Stimulated activated CD4-positive, alpha-beta T cell treated with anti-CD3 and anti-CD28 coated beads, Interleukin-2, amount 100 ng/mL, for 24 hours (primary cell): Measurements from ENCODE around the gene LEPROT.
"Not testable (repeated sequence)": the region's sequence is repeated elsewhere in the genome, so short reads cannot be mapped to it uniquely, and the experiment has no call there.

ENCODE experiments used
- DNase-seq, 2 donors: peaks; one replicate each; pipeline ENCODE4 v3.0.0-alpha.2; 2020

LEPROT gene

DNA sequence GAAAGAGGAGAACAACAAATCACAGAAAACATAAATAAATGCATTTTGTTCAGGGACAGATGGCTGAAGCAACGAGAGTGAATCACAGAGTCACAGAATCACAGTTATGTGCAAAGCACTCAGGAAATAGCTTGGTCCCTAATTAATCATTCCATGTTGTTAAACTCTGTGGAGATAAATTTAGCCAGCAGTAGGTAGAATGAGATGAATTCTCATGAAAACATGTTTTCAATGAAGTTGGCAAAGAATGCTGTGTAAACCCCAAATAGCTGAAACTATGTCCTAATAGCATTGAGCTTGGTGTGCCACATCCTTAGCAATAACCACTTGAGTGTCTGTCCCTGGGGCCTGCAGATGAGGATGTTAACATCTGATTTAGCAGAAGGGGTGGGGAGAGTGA is 20.4 kb downstream of the LEPROT start:
- DNase-seq: no peak

DNA sequence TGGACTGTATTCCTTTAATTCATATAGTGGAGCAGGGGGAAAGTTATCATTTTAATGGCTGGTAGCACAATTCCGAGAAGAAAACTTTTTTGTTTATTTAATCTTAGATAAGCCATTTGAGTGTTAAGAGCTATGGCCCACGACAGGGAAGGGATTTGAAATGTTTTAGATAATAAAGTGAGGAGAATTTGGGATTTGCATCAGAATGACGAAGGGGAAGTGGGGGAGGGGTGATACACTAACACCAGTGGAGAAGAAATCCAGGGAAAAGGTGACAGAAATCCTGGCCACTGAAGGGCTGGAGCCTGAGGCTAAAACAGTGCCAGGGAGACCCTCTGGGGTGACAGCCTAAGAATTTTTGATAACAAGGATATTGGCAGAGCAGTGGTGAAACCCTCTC is 21.0 kb downstream of the LEPROT start:
- no peak for DNase-seq

DNA sequence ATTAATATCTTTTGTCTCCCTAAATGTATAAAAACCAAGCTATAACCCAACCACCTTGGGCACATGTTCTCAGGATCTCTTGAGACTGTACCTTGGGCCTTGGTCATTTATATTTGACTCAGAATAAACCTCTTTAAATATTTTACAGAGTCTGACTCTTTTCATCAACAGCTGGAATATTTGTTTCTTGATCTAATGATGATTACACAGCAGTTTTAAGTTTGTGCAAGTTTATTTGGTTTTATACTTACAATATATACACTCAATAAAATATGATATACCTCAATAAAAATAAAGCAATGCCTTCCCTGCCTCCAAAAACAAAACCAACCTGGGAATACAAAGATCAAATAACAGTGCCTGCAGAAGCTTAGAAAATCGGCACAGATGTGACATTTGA is 22.0 kb downstream of the LEPROT start:
- DNase-seq: no peak

DNA sequence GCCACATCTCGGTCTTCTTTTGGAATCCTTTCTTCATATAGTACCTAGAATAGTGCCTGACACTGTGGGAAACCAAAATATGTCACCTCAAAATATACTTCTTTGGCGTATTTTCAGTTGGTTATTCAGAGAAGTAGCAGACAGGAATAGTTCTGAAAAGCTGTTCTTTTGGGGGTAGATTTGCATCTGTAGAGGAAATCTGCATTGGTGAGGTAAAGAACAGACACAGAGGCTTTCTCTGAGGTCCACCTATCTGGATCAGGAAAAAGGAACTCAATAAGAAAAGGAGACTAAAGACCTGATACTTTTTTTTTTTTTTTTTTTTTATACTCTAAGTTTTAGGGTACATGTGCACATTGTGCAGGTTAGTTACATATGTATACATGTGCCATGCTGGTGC is 23.2 kb downstream of the LEPROT start:
- no peak for DNase-seq

DNA sequence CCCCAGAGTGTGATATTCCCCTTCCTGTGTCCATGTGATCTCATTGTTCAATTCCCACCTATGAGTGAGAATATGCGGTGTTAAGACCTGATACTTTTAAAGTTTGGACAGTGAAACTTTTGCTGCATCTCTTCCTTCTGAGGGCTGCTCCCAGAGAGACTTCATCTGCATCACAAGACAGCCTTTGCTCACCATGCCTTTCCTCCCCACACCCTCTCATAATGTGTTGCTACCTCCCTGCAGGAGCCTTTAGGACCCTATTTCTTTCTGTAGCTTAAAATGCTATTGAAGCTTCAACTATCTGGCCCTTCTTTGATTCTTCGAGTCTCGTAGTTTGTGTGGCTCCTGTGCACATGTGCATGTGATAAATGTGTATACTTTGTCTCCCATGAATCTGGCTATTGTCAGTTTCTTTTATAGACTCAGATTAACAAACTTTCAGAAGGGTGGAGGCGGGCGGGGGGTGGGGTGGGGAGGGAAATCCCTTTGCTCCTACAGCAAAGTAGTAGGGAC is 23.7 kb downstream of the LEPROT start:
- DNase-seq: no peak

DNA sequence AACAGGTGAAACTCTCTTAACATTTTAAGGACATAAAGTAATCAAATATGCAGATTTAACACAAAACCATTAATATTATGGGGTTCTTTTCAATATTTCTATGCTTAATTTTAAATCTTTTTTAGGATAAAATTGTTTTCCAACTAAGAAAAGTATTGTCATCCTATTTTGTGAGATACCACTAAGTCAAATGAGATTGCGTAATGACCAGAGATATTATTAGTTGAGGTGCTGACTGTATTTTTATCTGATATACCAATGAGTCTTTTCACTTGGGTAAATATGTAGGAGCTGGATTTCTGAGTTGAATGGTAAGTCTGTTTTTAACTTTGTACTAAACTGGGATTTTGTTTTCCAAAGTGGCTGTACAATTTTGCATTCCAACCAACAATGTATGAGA is 25.4 kb downstream of the LEPROT start:
- no peak for DNase-seq

DNA sequence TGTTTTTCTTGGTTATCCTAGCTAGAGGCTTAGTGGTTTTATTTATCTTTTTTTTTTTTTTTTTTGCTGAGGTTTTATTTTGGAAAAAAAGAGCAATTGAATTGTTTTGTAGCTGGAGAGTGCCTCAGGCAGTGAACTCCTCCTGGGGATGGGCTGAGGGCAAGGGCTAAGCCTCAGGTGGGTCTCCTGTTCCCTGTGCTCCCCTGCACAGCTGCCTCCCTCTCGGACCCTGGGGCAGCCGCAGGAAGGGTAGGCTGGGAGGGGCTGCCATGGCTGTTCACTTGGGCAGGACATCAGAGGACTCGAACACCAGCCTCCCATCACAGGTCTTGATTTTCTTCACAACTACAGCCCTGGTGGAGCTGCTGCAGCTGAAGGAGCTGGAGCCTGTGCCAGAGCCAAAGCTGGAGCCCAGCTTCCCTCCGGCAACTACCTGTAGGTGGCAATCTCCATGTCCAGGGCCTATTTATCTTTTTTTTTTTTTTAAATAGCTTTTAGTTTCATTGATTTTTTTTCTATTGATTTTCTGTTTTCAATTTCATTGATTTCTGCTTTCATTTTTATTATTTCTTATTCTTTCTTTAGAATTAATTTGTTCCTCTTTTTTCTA is 28.9 kb downstream of the LEPROT start:
- DNase-seq: no peak

DNA sequence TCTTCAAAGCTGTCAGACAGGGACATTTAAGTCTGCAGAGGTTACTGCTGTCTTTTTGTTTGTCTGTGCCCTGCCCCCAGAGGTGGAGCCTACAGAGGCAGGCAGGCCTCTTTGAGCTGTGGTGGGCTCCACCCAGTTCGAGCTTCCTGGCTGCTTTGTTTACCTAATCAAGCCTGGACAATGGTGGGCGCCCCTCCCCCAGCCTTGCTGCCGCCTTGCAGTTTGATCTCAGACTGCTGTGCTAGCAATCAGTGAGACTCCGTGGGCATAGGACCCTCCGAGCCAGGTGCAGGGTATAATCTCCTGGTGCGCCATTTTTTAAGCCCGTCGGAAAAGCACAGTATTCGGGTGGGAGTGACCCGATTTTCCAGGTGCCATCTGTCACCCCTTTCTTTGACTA is 35.2 kb downstream of the LEPROT start:
- not testable (repeated sequence) for DNase-seq

DNA sequence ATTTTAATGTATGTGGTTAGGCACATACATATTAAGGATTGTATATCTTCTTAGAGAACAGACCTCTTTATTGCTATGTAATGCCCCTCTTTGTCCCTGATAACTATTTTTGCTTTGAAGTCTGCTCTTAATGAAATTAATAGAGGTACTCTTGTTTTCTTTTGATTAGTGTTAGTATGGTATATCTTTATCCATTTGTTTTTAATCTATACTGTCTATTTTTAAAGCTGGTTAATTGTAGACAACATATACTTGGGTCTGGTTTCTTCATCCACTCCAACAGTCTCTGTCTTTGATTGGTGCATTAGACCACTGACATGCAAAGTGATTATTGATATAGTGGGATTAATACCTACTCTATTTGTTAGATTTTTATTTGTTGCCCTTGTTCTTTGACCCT is 36.0 kb downstream of the LEPROT start:
- no peak for DNase-seq

DNA sequence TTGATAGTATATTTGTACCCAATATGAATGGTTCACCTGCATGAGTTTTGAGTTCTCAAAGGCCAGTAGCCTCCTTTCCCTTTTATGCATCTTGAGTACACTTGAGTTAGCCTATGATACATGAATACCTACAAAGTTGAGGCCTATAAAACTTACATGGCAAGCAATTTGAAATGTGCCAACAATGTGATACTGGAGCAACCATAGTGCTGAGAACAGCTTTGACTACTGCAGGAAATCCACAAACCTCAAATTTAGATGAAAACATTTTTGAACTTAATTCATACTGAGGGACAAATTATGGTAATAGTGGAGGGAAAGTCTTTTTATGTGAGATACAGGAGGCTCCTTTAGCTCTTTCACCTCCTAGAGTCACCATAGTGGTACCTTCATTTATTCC is 37.4 kb downstream of the LEPROT start:
- no peak for DNase-seq

DNA sequence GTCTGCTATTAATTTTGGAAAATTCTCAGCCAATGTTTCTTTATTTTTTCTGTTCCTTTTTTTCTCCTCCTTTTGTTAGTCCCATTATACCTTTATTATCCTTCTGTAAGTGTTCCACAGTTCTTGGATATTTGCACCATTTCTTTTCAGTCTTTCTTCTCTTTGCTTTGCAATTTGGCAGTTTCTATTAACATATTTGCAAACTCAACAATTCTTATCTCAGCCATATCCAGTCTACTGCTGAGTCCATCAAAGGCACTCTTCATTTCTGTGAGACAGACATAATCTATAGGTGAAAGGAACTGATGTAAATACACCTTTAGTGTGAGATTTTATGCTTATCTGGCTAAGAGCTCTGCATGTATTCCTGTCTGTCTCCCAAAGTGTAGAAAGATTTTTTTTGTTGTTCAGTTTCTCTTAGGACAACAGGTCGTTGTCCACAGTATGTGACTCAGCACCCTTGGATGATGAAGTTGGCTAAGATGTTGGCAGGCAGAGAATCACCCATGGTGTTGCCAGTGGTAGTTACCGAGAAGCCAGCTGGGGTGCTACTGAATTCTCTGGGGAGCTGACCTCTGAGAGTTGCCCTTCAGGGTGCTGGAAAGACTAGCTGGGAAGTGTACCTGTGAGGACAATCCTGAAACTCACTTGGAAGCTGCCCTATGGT is 38.4 kb downstream of the LEPROT start:
- no peak for DNase-seq

DNA sequence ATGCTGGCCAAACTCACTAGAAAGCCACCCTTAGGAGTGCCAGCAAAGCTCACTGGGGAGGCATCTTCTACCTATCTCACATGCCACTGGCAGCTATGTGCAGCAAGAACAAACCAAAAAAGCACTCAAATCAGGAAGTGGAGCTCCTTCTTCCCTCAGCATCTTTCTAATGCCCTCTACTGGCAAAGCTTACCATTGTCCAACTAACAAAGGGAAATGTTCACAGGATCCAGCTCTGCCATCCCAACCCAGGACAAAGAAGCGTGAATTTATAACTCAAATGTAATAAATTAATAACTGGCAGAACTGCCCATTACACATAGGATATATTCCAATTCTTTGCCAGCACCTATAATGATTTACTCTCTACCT is 38.9 kb downstream of the LEPROT start:
- DNase-seq: no peak

DNA sequence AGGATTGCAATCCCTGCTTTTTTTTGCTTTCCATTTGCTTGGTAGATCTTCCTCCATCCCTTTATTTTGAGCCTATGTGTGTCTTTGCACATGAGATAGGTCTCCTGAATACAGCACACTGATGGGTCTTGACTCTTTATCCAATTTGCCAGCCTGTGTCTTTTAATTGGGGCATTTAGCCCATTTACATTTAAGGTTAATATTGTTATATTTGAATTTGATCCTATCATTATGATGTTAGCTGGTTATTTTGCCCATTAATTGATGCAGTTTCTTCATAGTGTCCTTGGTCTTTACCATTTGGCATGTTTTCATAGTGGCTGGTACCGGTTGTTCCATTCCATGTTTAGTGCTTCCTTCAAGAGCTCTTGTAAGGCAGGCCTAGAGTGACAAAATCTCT is 45.4 kb downstream of the LEPROT start:
- not testable (repeated sequence) for DNase-seq

DNA sequence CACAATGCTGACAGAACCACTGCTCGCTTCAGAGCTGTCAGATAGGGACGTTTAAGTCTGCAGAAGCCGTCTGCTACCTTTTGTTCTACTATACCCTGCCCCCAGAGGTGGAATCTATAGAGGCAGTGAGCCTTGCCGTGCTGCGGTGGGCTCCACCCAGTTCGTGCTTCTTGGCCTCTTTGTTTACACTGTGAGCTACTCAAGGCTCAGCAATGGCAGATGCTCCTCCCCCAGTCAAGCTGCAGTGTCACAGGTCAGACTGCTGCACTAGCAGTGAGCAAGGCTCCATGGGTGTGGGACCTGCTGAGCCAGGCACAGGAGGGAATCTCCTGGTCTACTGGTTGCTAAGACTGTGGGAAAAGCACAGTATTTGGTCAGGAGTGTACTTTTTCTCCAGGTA is 47.1 kb downstream of the LEPROT start:
- DNase-seq: no peak

DNA sequence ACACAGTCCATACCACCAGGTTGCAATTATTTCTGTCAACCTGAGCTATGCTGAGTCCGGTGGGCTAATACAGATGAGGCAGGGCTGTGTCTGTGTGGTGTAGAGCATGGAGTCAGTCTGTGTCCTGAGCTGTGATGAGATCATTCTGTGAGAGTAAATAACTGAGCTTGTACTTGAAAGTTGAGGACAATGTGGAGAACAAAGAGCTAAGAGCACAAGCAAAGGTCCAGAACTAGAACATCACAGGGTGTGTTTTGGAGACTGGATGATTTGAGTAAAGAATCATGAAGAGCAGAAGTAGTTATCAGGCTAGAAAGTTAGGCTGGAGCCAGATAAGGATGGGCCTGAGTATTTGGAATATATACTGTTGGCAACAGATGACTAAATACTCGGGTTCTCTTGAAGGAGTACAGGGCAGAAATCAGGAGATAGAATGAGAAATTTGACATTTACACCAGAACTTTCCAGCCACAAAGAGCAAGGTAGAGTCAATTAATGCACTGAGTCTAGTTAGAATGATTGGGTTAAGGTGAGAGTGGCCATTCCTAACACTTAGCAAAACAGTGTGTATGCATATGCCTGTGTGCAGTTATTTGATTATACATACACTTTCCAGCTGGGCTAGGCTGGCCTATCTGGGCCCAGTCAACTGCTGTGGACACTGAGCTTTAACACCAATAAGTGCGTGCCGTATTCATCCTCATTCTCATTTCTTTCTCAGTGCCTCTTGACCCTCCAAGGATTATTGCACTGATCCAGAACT is 48.8 kb downstream of the LEPROT start:
- DNase-seq: no peak

DNA sequence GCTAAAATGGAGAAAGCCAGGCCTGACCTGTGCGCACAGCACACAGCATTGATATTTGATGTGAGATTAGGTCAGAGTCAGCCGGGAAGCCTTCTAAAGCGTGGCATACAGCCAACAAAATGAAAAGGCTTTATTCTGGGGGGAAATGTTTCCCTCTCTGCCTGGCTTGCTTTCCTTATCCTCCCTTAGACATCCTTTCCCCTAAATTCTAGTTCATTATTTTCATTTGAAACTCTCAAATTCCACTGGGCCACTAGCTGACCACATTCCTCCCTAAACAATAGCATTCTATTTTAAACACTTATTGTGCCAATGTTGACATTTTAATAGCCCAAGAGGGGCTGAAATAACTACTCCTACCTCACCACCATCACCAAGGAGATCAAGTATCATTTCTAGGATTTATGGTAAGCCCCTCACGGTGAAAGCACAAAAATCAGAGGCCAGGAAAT is 49.4 kb downstream of the LEPROT start:
- no peak for DNase-seq

DNA sequence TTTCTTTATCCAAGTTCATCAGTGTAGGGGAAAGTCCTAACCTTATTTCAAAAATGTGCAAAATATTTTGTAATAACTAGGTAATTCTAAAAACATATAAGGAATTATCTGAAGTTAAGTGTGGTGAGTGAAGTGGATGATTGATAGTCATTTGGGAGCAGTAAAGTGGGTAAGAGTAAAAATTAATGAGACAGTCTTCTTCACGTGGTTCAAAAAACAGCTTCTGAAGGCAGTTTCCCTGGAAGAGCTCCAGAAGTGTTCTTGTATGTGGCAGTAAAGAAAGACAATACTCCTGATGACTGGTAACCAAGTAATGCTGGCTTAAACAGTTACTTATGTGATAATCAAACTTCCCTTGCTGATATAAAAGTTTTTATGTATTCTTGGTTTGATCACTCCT is 50.3 kb downstream of the LEPROT start:
- no peak for DNase-seq

DNA sequence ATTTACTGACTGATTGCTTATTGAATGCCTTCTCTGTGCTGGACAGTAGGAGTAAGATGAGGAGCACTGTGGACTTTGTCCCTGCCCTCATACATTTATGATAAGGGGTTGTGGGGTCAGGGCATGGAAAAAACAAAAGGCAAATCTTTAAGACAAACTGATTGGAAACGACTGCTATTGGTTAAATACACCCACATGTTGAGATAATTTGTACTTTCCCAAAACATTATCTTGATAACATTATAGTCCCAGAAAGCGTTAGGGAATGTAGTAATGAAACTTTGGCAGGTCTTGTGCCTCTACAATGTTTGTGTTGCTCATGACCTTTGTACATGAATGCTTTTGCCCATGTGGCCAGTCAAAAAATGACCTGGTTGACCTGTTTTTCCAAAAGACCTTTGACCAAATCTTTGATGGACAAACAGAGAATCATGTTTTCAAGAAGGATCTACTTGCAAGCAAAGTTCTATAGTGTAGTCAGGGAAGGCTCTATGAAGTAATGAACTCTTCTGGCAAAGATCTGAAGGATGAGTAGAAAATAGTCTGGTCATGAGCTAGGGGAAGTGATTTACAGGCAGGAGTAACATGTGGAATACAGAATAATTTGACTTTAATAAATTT is 50.9 kb downstream of the LEPROT start:
- no peak for DNase-seq

DNA sequence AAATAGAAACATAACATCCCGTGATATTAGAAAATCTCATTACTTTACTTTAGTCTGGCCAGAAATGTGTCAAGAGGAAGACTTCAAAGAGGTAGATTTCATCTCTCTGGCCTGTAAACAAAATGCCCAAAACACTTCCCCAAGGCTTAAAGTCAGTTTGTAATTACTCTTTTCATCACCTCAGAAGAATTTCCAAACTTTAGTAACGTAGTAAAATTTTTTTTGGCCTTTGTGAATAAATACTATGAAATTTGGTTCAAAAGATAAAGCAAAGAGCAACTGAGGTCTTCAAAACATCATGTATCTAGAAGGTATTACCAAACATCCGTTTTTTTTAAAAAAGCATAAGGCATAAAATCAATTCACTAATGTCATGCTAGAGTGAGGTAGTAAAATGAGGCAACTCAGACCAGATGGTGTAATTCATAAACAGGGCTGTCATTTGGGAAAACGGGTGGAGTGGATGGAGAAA is 51.4 kb downstream of the LEPROT start:
- DNase-seq: no peak

DNA sequence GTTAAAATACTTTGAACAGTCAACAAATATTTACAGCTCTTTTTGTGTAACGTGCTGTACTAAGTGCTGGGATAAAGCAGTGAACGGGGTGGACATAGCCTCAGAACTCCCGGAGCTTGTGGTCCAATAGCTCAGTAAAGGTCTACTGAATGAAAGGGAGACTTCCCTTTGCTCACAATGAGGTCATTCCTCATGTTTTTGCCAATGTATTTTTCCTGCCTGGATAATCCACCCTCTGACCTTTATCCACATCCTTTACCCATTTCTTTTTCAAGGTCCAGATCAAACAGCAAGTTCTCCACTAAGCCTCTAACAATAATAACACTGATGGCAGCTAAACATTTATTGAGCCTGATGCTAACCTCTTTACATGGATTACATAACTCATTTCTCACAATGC is 55.9 kb downstream of the LEPROT start:
- no peak for DNase-seq

DNA sequence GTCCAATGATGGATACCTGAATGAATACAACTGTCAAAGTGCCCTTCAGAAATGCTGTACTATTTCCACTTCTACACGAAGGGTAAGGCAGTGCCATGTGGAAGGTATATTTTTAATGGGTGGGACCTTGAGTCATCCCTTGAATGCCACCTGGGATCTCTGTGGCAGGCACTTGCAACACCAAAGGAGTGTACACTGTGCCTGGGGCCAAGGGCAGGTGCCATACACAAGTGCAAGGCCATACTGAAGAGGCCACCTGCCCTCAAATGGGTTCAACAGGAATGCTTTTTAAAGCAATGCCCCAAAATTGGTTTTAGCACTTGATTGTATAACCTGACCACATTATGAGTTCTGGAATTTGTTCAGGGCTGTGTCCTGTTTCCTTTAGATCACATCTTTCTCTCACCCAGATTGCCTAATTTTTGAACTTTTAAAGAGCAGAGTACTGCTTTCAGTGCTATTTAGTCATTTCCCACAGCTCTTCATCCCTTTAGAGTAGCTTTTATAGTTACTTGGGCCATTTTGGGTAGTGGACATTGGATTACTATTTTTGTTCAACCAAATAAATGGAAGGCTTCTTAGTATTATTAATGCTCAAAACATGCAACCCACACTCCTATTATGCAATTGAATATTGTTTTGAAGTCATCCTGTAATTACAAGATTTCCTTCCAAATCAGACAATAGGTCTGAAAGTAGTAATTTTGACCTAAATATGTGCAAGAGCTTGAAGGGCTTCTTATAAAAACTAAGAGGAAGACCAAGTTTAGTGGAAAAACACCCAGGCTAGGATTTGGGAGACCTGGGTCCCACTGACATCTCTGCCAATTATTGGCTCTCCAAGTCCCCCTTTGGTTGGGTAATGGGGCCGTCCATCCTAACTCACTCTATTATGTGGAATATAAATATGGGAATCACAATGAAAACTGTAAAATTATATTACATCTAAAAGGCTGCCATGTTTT is 57.2 kb downstream of the LEPROT start:
- no peak for DNase-seq

DNA sequence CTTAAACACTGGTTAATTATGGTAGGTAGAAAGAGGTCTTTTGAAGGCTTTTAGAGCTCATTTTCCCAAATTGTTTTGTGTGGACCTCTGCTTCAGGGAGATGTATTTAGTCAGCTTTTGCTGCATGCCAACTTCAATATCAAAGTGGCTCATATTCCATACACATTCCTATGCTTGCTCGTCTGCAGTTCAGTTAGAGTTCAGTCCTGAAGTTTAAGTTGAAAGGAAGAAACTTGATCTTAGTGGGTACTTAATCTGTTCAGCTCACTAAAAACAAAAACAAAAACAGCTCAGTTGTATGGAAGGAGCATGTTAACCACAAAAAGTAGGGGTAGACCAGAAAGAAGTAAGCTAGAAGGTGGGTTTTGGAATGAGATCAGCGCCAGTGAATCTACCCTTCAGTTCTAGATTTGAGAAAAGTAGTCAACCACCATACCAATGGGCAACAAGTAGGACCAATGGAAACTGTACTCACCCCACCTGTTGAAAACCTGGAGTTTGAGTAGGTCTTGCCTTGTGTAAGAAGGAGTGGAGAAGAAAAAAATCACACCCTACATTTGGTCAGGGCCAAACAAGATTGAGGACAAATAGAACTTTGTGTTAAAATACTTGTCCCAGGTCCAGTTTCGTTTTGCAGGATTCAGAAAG is 58.0 kb downstream of the LEPROT start:
- DNase-seq: no peak
